Colonic mucosa (tissue), 4 donors: ENCODE results near the gene TAS2R1. TPM values are rescaled to one million over a fixed set of nuclear protein-coding genes. Genes with fewer than 3 reads are reported as not detected.

ENCODE experiments used
- DNase-seq: peaks from one replicate; pipeline ENCODE4 v3.0.0-alpha.2; 2020
- H3K27ac ChIP-seq: fragments of 200-600 bp; one replicate; pipeline ENCODE4 v1.8.0; 2021
- H3K27me3 ChIP-seq: fragments of 200-600 bp; one replicate; pipeline ENCODE4 v1.8.0; 2021
- H3K36me3 ChIP-seq: fragments of 200-600 bp; one replicate; pipeline ENCODE4 v1.8.0; 2021
- H3K4me1 ChIP-seq: fragments of 200-600 bp; one replicate; pipeline ENCODE4 v1.8.0; 2021; ENCODE audit warnings: mild to moderate bottlenecking
- H3K4me3 ChIP-seq: fragments of 200-600 bp; one replicate; pipeline ENCODE4 v1.8.0; 2021
- H3K9ac ChIP-seq, 2 donors: one replicate each; pipeline ENCODE4 v1.7.0; 2013; ENCODE audit warnings: control low read depth in 2 of 2, low read depth in 2 of 2, low read length in 2 of 2
- H3K9me3 ChIP-seq: fragments of 200-600 bp; one replicate; pipeline ENCODE4 v1.8.0; 2021
- intact Hi-C: fragments of 100-400 bp; cut with DNase I; formaldehyde crosslinking; loops from one replicate; pipeline ENCODE4 v1.14.1; 2022
- total RNA-seq, 2 donors: library from RNA; stranded (reverse); fragmentation: NEBNext Ultra II Directional in 1 of 2; extraction: Animal tissue kit (Norgen Biotek cat#: 25700) in 1 of 2; gene quantifications; one replicate each; pipeline ENCODE4 v1.2.1, GENCODE V29; 2021
- TF ChIP-seq, protein P1 (sequence below): fragments of 200-600 bp; IDR thresholded peaks from one replicate; pipeline ENCODE4 v1.8.0; 2022; ENCODE audit warnings: antibody characterized with exemption, mild to moderate bottlenecking
- donor health status: healthy.
- donor health status: DM: no; HTN: no; CAD: no.
- donor health status: DM: no; HTN: no; CAD: no.

TAS2R1 gene
- total RNA-seq, 2 donors from 2014 or later: not detected

DNA sequence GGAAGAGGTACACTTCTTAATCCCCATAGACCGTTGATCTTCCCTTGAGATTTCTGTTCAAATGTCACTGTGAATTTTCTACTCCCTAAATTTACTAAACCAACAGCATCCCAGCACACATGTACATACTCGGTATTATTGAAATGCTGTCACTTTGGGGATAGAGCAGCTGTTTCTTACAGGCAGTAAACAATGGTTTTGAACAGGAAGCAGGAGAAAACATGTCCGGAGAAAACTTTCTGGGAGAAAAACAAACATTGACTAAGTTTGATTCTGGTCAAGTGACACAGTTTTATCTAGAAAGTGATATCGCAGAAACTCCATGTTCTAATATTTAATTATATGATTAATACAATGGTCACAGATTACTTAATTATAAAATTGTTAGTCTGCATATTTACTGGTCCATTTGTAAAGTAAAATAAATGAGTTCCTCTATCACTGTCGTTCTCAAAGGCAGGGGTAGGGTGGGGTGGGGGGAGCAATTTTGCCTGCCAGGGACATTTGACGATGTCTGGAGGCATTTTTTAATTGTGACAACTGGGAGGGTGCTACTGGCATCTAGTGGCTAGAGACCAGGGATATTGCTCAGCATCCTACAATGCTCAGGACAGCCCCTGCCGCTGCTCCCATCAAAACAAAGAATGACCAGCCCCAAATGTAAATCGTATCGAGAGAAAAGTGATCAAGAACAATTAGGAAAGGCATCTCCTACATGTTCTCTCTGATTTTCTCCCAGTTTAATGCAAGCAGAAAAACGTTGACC lies 12.2 kb downstream of the TAS2R1 start:
- no peak overlapping the region for H3K4me3 ChIP-seq
- TF ChIP-seq, protein P1, sequence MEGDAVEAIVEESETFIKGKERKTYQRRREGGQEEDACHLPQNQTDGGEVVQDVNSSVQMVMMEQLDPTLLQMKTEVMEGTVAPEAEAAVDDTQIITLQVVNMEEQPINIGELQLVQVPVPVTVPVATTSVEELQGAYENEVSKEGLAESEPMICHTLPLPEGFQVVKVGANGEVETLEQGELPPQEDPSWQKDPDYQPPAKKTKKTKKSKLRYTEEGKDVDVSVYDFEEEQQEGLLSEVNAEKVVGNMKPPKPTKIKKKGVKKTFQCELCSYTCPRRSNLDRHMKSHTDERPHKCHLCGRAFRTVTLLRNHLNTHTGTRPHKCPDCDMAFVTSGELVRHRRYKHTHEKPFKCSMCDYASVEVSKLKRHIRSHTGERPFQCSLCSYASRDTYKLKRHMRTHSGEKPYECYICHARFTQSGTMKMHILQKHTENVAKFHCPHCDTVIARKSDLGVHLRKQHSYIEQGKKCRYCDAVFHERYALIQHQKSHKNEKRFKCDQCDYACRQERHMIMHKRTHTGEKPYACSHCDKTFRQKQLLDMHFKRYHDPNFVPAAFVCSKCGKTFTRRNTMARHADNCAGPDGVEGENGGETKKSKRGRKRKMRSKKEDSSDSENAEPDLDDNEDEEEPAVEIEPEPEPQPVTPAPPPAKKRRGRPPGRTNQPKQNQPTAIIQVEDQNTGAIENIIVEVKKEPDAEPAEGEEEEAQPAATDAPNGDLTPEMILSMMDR: no peak
- H3K27ac ChIP-seq: no peak overlapping the region
- H3K4me1 ChIP-seq: no peaks in the 10 kb centered on the region
- H3K27me3 ChIP-seq: no peaks in the 10 kb centered on the region
- no peak for DNase-seq
- no peaks in the 10 kb centered on the region for H3K9me3 ChIP-seq
- intact Hi-C loops: loop anchor here (5.0 kb wide), 1 partner anchor 256 kb away; no protein-coding TSS in a partner anchor
- H3K9ac ChIP-seq: no peak overlapping the region
- H3K36me3 ChIP-seq: no peaks in the 10 kb centered on the region

DNA sequence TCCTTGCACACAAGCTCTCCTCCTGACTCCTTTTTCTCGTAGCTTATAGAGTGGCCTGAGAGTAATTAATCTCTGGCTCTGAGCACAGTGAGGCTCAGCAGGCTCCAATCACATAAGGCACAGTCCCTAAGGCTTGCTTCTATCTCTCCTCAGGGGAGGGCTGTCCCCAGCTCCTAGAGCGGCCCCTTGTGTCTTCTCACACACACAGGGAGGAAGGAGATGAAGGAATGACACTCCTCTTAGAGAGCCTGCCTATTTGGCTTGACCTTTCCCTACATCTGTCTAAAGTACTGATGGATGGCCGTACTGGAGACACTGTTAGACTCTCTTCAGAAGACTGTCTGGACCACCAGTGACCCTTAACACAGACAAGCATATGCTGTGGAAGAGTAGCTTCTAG lies 12.9 kb downstream of the TAS2R1 start:
- no peaks in the 10 kb centered on the region for H3K4me1 ChIP-seq
- H3K27me3 ChIP-seq: no peaks in the 10 kb centered on the region
- TF ChIP-seq, protein P1: no peak
- no peak overlapping the region for H3K4me3 ChIP-seq
- no peaks in the 10 kb centered on the region for H3K9me3 ChIP-seq
- H3K36me3 ChIP-seq: no peaks in the 10 kb centered on the region
- H3K27ac ChIP-seq: no peak overlapping the region
- no peak for DNase-seq
- no peak overlapping the region for H3K9ac ChIP-seq
- intact Hi-C loops: loop anchor here (5.0 kb wide), 1 partner anchor 255 kb away; no protein-coding TSS in a partner anchor

DNA sequence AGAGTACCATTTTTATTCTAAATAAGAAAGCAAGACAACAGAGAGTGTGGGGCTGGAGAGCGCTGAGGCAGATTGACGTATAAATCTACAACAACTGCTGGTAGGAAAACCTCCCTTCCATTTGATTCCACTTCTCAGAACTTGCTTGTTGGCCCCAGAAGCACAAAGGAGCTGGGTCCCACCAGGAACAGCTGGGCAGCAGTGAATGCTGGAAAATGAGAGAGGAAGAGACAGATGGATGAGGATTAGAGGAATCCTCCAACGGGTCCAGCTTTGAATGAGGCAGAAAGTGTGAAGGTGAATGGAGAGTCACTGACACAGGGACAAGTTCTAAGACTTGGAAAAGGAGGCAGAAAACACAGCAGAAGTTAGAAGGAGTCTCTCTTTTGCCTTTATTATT lies 14.8 kb downstream of the TAS2R1 start:
- intact Hi-C loops: loop anchor here (5.0 kb wide), 1 partner anchor 253 kb away; no protein-coding TSS in a partner anchor
- Histone ChIP-seq H3K4me1 (no peaks in the 10 kb centered on the region), H3K9ac (no peak overlapping the region), H3K27me3 (no peaks in the 10 kb centered on the region), H3K27ac (no peak overlapping the region), H3K36me3 (no peaks in the 10 kb centered on the region), H3K4me3 (no peak overlapping the region), H3K9me3 (no peaks in the 10 kb centered on the region)
- TF ChIP-seq, protein P1: no peak
- no peak for DNase-seq

DNA sequence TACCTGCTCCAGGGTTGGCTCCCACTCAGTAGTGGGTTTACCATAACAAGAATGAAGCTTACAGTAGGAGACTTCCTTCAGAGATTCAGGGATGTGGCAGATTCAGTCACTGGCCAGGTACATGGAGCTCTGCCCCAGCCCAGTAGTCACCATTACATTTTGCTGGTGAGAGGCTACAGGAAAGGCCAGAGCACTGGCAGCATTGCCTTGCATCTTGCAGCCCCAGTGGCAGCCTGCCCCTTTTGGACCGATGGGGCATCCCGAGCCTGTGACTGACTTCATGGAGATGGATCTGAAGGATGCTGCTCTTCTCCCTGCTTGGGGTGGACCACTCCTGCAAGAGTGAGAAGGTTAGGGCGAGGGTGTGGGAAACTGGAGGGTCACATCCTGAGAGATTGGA lies 16.8 kb downstream of the TAS2R1 start:
- Histone ChIP-seq H3K9me3 (no peaks in the 10 kb centered on the region), H3K9ac (no peak overlapping the region), H3K4me1 (no peaks in the 10 kb centered on the region), H3K27me3 (no peaks in the 10 kb centered on the region), H3K4me3 (no peak overlapping the region), H3K27ac (no peak overlapping the region), H3K36me3 (no peaks in the 10 kb centered on the region)
- DNase-seq: no peak
- TF ChIP-seq, protein P1: no peak
- intact Hi-C loops: no loop called here

DNA sequence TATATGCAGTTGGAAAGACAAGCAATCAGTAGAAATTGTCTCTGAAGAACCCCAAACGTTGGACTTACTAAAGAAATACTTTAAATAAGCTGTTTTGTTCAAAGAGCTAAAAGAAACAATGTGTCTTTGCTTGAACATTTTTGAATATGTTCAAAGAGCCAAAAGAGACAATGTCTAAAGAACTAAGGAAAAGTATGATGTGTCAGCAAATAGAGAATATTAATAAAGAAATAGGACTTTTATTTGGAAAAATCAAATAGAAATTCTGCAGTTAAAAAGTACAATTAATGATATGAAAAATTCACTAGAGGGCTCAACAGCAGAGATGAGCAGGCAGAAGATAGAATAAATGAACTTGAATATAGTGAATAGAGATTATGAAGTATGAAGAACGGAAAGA lies 19.2 kb downstream of the TAS2R1 start:
- Histone ChIP-seq H3K9ac (no peak overlapping the region), H3K9me3 (no peaks in the 10 kb centered on the region), H3K36me3 (no peaks in the 10 kb centered on the region), H3K27me3 (no peaks in the 10 kb centered on the region), H3K4me1 (no peaks in the 10 kb centered on the region), H3K27ac (no peak overlapping the region), H3K4me3 (no peak overlapping the region)
- TF ChIP-seq, protein P1: no peak
- intact Hi-C loops: no loop called here
- no peak for DNase-seq
